Stimulated activated CD4-positive, alpha-beta T cell treated with anti-CD3 and anti-CD28 coated beads, Interleukin-1b, Interleukin-23, amount 100 ng/mL, for 4 hours (primary cell): Measurements from ENCODE around the gene NAALADL2.

Source experiments
- DNase-seq, 2 donors: peaks; one replicate each; pipeline ENCODE4 v3.0.0-alpha.2; 2020; ENCODE audit warnings: low read depth in 2 of 2

Gene NAALADL2

DNA sequence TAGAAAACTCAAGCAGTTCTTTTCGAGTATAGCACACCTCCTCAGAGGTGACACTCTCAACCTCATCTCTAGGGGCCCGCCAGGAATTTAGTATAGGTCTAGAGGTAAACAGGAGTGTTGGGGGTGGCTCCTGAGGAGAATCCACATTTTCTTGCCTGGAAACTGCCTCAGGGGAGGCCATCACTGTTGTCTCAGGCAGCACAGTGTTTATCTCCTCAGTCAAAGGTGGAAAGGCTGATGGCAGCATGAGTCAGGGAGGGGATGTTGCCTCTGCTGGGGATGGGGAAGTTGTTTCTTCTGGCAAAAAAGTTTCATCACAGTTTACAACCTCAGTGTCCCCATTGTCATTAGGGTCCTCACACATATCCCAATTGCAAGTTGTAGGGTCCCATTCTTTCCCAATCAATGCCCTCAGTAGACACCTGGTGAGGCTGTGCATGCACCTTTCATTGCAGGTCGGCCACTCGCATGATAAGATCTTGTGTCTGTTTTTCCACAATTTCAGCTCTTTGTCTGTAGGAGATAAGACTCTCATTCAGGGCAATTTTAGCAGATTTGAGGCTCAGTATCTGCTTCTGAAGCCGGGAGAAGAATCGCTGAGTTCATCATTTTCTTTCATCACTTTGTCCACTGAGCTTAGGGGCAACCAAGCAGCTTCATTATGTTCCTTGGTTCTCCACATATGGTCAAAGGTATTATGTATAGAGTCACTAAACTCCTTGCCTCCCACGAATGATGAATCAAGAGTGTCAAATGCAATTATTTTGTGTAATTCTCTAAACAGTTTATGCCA is 25.8 kb downstream of the NAALADL2 start:
- DNase-seq: no peak

DNA sequence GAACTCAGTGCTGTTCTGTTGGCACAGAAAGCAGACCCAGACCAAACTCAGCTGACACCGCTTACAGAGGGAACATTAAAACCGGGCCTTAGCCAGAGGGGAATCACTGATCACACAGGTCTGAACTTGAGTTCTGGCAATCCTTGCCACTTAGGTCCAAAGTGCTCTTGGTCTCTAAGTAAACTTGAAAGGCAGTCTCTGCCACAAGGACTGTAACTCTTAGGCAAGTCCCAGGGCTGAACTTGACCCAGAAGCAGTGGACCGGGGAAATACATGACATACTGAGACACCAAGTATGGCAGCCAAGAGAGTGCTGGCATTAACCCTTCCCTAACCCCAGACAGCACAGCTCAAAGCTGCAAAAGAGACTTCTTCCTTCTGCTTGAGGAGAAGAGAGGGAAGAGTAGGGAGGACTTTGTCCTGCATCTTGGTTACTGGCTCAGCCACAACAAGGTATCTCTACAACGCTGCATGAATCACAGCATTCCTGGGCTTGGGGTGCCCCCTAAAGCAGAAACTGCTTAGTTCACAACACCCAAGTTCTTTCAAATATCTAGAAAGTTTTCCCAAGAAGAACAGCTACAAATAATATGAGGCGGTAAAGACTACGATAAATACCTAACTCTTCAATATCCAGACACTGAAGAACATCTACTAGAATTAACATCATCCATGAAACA is 32.5 kb downstream of the NAALADL2 start:
- DNase-seq: no peak

DNA sequence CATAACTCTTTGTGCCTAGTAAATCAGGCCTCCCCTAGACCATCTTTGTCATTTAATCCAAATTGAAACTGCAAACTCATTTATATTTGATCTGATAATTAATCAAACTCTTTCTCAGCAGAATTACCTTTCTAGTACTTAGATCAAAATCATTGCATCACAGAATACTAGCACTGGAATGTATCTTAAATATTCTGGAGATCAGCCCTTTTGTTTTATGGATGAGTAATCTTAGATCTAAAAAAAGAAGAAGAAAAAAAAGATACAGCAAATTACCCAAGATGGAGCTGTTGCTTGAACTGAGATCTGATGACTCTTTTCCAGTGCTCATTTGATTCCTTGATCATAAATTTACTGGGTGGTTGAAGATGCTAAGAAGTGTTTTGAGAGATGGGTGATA is 47.9 kb downstream of the NAALADL2 start:
- no peak for DNase-seq

DNA sequence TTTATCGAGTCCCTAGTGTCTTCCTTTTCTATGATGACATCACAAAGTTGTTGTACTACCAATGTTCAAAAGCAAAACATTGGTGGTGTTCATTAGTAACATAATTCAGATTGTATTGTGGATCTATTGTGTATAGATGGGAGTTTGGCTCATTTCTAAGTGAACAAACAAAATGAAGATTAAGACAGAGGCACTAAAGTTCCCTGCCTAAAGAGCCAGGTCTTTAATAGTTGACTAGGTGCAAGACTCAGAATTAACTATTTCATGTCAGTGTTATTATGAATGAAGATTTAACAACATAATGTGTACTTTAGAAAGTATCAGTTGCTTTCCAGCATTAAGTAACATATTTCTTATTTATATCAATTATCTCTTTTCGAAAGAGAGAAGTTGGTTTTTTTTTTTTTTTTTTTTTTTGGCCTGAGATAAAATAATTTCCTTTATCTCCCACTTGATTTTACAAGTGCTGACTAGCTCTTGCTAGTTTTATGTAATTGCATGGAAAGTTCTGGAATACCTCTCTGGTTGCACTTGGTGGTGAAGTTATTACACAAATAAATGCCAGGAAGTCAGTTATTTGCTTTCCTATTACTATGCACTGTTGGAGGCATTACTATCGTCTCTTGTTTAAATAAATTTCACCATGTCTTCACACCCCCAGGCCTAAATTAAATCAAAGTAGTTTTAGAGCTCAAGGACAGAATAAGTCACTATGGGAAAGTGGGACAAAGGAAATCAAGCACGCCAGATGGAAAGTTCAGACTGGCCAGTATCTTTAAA is 48.7 kb downstream of the NAALADL2 start:
- DNase-seq: no peak

DNA sequence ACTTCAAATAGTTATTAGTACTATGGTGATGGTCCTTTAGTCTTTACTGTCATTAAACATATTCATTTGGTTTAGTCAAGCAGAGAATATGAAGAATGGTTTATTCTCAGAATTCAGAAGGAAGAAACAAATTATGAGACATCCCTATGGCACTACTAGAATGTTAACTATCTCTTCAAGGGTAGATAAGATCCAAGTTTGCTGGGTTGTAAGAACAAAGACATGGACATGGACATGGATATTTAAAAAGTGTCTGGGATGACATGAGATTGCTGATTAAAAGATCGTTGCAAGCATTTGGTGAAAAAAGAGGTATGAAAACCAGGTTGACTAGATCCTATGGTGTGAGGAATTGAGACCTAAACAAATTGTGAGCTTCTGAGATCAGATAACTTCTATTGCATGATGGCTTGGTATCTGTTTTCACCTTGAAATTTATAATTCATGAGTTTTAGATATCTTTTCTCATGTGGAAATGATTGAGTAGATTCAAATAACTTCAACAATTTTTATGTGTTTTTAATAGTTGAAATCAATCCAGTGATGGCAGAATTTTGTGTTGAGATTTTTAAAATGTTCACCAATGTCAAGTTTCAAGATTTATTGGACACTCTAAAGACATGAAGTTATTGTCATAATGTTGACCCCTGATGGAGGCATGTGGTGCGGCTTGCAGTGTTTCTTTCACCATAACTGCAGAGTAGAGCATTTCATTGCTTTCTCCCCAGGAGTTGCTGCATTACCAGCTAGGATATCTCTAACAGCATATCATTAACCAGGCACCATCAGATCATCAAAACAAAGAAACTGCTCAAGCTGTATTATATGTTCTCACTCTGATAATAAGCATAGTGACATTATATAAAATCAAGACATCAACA is 72.6 kb downstream of the NAALADL2 start:
- DNase-seq: no peak

DNA sequence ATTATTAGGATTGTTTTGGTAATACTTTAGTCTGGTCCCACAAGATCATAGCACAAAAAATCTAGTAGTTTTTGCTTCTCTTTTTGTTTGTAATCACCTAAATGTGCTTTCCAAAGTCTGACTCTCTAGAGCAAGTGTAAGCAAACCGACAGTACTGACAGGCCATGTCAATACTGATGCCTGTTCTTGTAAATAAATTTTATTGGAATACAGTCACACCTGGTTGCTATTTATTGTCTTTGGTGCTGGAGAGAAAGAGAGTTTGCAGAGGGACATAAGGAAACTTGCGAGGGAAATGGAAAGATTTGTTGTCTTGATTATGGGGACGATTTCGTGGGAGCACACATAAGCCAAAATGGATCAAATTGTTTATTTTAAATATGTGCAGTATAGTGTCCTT is 77.5 kb downstream of the NAALADL2 start:
- no peak for DNase-seq

DNA sequence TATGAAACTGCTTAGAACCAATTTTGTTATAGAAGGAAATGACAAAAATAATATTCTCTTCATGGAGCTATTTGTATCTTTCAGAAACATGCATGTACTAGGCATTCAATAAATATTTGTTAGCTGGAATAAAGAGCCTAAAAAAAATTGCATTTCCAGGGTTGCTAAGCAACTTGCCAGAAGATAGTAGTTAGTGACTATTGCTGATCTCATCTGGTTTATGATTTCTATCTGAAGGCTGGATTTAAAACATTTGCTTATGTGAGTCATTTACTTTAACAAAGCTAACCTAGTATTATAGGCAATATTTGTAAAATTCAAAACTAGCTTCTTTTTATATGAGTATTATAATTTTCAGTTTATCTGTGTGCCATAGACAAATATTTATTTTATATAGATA is 78.3 kb downstream of the NAALADL2 start:
- DNase-seq: no peak

DNA sequence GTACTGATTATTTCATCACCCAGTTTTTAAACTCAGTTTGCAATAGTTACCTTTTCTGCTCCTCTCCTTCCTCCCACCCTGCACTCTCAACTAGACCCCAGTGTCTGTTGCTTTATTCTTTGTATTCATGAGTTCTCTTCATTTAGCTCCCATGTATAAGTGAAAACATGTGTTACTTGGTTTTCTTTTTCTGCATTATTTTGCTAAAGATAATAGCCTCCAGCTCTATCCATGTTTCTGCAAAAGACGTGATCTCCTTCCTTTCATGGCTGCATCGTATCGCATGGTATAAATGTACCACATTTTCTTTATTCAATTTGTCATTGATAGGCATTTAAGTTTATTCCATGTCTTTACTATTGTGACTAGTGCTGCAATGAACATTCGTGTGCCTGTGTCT is 79.0 kb downstream of the NAALADL2 start:
- no peak for DNase-seq

DNA sequence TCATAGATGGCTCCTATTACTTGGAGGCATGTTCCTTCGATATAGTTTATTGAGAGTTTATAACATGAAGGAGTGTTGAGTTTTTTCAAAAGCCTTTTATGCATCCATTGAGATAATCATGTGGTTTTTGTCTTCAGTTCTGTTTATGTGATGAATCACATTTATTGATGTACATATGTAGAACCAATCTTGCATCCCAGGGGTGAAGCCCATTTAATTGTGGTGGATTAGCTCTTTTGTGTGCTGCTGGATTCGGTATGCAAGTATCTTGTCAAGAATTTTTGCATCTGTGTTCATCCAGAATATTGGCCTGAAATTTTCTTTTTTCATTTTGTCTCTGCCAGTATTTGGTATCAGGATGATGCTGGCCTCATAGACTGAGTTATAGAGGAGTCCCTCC is 81.0 kb downstream of the NAALADL2 start:
- no peak for DNase-seq

DNA sequence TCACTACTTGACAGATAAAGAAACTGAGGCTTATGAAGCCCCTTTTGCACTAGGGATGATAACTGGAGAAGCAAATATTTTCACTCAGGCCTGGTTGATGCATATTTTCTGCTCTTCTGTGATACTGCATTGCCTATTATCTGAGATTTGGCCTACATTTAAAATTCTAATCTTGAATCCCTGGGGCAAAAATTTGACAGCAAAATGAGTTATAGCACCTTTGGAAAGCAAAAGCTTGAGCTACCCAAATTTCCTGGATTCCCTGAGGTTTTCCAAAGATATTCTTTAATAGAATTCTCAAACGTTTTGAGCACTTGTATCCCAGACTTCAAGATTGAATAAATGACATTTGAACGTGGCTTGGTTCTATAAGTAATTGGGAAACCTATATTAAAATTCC is 86.1 kb downstream of the NAALADL2 start:
- DNase-seq: no peak

DNA sequence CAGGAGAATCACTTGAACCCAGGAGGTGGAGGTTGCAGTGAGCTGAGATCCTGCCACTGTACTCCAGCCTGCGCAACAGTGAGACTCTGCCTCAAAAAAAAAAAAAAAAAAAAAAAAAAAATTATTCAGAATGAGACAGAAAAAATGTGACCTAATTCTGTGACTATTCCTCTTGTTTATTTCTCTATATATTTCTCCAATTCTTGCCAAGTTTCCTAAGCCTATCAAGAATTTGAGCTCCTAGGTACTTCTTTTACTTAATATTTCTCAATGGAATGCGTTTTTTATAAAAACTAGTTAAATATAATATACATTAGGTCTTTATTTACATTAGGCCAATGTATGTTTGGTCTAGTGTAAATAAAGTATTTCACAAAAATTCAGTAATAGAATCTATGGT is 86.8 kb downstream of the NAALADL2 start:
- no peak for DNase-seq

DNA sequence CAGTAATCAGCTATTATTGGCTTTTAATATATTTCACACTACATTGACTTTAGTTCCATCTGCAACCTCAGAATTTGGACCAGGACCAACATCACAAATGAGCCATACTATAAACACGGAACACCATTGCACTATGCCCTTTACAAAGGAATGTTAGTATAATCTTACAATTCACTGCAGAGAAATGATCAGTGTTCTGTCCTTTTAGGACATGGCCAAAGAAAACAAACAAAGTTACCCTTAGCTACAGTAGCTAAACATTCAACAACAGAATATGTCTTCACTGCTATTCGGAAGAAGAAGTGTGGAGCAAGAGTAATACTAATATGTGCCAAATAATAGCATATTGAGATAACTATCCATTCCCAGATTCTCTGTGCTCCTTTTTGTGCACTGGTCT is 90.4 kb downstream of the NAALADL2 start:
- DNase-seq: no peak

DNA sequence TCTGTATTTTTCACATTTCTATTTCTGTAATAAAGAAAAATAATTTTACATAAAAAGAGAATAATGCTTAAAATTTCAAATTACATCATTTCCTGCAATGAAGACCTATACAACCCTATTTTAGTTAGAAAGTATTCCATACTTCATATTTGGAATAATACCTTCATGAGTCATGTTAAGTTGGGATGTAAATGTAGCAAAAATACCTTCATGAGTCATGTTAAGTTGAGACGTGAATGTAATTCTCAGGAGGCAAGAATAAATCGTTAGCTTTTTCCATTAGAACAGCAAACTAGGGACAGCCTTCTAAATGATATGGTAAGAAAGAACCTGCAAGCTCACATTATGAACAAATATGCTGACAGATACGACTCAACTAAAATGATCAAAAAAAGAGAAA is 91.9 kb downstream of the NAALADL2 start:
- DNase-seq: no peak

DNA sequence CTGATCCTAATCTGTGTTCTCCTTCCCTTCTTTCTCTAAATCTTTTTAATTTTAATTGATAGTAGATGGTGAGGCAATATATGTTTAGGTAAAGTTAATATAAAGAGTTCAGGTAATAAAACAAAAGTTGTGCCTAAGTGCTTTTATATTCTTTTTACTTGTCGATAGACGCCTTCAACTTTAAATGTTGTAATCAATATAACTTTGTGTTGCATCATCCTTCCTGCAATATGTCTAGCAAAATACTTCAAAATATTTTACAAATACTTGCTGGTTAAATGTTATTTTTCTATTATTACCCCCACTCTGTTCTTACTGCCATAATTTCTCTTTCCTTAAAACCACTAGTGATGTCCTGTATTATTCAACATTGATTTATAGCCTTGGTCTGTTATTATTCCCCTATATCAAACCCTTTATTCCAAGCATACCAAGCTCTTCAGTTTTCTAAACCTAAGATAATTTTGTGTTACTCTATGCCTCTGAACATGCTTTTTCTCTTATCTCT is 92.4 kb downstream of the NAALADL2 start:
- no peak for DNase-seq

DNA sequence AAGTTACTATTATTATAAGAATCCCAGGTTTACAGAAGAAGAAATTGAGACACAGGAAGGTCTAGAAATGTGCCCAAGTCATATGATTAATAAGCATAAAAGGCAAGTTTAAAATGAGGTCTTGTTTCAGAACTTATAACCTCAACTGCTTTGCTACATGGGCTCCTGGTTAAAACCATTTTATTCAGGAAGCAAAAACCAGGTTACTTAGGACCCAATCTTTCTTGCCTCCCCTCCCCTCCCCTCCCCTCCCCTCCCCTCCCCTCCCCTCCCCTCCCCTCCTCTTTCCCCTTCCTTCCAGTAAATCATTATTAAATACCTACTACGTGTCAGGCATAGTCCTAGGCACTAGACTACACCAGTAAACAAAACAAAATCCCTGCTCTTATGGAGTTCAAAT is 93.9 kb downstream of the NAALADL2 start:
- DNase-seq: no peak

DNA sequence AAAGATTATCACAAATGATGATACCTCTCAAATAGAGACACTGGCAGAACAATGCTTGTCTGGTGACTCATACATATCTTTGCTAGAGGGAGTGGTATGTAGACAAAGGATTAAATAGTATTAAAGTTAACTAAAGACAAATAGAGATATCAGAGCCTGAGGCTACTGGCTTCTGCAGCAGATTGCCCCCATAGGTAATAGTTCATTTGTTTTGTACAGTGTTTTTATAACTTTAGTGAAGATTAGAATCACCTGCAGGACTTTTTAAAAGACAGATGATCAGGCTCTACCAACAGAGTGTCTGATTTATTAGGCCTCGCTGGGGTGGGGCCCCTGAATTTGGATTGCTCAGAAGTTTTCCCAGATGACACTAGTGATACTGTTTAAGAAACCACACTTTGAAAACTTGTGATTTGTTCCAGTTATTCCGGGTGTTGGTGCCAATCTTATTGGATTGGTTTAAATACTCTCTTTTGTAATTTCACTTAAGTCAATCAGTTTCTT is 96.4 kb downstream of the NAALADL2 start:
- no peak for DNase-seq

DNA sequence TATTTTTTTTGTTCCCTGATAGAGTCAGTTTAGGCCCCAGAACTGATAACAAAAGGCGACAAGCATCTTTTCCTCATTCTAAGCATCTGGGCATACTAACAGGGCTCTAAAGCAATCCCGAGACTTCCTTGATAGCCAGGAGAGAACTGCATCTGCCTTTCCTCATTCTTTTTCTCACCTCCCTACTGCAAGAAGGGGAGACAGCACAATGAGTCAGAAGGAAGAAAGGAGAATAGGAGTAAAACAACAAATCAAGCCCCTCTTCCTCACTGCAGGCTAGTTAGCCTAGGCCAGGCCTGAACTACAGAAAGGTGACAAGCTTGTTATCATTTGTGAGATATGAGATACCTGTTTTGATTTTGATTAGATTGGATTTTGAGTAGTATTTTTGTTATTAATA is 97.9 kb downstream of the NAALADL2 start:
- no peak for DNase-seq

DNA sequence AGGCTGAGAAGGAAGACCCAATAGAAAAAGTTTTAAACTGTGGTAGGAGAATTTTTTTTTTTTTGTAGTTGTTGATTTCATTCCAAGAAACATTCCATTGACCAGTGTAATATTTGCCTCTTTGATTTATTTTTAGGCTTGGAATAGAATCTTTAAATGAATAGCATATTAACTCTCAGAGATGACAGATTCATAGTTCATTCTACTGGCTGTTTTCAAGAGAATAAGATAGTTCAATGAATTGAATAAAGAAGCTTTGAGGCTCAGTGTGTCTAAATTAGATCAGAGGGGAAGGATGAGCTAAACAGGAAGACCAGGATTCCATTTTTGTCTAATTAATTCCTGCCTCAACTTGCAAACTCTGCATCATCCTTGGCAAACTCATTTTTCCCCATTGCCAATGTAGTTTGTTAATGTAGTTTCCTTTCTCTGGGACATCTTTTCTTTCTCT is 98.4 kb downstream of the NAALADL2 start:
- DNase-seq: no peak

DNA sequence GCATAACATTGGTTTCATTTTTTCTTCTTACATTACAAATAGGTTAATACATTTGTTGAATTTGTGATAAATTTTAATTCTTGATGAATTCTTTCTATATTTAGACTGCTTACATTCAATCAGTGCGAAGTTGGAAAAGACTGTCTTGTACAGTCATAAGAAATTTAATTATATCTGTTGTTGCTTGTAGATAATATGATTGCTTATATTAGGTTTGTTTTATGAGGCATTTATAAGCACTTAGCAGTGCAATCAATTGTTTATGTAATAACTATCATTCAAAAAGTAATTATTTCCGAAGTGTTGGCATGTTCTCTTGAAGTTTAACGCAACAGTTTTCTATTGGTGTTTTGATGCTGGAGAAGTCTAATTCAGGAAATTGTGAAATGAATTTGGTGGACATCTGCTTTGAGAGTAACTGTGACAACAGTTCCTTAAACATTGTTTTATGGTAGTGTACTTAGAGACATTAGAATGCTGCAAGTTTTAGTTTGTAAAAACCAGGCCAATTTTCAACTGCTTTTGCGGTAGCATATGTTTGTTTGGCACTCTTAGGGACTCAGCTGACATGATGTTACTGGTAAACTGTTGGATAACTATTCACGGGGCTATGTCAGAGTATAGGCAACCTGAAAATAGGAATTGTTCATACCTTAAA is 99.7 kb downstream of the NAALADL2 start:
- no peak for DNase-seq

DNA sequence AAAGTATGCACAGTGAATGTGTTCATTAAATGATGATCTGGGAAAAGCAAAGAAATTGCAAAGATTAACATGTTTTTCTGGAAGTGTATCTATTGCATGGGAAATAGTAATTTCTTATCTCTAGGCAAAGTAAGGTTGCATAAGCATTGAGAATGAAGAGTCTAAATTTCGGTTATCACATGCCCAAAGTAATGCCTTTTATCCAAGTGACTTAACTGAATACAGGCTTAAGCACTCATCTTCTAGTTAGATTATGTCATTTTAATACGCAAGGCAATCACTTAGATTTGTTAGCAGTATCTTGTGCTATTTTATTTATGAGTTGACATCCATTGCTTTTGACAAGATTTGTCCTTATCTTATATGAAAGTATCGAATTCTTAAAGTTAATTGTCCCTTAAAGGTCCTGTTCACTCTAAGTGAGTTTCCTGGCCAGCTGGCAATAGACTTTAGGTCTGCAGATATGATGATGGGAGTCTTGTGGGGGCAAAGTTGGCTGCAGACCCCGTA is 100.5 kb downstream of the NAALADL2 start:
- no peak for DNase-seq

DNA sequence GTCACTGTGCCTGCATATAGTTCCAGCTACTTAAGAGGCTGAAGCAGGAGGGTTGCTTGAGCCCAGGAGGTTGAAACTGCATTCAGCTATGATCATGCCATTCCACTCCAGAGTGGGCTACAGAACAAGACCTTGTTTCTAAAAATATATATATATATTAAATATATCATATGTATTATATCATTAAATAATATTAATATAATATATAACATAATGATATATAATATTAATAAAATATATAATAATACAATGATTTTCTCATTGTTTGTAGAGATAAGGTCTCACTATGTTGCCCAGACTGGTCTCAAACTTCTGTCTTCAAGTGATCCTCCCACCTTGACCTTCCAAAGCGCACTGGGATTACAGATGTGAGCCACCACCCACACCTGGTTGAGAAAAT is 101.8 kb downstream of the NAALADL2 start:
- DNase-seq: no peak
